IPS-18c (cell line): Measurements from ENCODE around the gene HACD2.
"Not testable (repeated sequence)": the region's sequence is repeated elsewhere in the genome, so short reads cannot be mapped to it uniquely, and the experiment has no call there.

ENCODE experiments used
- H3K4me3 ChIP-seq: 2 replicates; pipeline ENCODE4 v1.7.0; 2013; ENCODE audit warnings: low read depth, mild to moderate bottlenecking, low read length, moderate library complexity; ENCODE audit not compliant: insufficient read depth
- H3K9me3 ChIP-seq: one replicate; pipeline ENCODE4 v1.6.1; 2013; ENCODE audit warnings: mild to moderate bottlenecking, low read length, moderate library complexity; ENCODE audit not compliant: control insufficient read depth, insufficient read depth

HACD2 gene

GRCh38 chr3:123618076-123618708 lies 33.3 kb upstream of the HACD2 start:
- no peak overlapping the region for H3K4me3 ChIP-seq
- H3K9me3 ChIP-seq: no peaks in the 10 kb centered on the region

GRCh38 chr3:123616593-123616992 lies 31.7 kb upstream of the HACD2 start:
- H3K9me3 ChIP-seq: no peaks in the 10 kb centered on the region
- no peak overlapping the region for H3K4me3 ChIP-seq

GRCh38 chr3:123613543-123613942 lies 28.7 kb upstream of the HACD2 start:
- no peaks in the 10 kb centered on the region for H3K9me3 ChIP-seq
- H3K4me3 ChIP-seq: no peak overlapping the region

DNA sequence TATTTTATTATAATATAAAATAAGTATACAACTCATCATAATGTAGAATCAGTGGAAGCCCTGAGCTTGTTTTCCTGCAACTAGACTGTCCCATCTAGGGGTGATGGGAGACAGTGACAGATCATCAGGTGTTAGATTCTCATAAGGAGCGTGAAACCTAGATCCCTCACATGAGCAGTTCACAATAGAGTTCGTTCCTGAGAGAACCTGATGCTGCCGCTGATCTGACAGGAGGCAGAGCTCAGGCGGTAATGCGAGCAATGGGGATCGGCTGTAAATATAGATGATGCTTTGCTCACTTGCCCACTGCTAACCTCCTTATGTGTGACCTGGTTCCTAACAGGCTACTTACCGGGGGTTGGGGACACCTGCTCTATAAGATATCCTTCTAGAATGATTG lies 26.8 kb upstream of the HACD2 start:
- not testable (repeated sequence) for H3K9me3 ChIP-seq, H3K4me3 ChIP-seq

DNA sequence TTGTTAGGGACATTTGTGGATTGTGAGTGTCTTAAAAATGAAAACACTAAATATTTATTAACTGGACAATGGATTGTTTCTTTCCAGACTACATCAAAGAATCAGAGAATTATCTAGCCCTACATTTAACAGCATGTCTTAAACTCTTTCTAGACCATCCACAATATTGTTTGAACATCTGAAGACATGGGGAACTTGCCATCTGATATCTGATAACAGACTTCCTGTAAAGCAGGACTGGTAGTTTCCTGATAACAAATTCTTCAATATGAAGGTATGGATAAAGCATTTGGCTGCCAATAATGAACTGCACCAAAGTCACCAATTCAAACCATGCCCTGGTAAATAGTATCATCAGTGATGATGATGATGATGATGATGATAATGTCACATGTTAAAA lies 26.2 kb upstream of the HACD2 start:
- H3K4me3 ChIP-seq: no peak overlapping the region
- no peaks in the 10 kb centered on the region for H3K9me3 ChIP-seq

- no peaks in the 10 kb centered on the region for H3K9me3 ChIP-seq
- no peak overlapping the region for H3K4me3 ChIP-seq
Observed at GRCh38 chr3:123610331-123610730, 25.5 kb upstream of the HACD2 start.

GRCh38 chr3:123609063-123609462 lies 24.2 kb upstream of the HACD2 start:
- no peaks in the 10 kb centered on the region for H3K9me3 ChIP-seq
- no peak overlapping the region for H3K4me3 ChIP-seq

DNA sequence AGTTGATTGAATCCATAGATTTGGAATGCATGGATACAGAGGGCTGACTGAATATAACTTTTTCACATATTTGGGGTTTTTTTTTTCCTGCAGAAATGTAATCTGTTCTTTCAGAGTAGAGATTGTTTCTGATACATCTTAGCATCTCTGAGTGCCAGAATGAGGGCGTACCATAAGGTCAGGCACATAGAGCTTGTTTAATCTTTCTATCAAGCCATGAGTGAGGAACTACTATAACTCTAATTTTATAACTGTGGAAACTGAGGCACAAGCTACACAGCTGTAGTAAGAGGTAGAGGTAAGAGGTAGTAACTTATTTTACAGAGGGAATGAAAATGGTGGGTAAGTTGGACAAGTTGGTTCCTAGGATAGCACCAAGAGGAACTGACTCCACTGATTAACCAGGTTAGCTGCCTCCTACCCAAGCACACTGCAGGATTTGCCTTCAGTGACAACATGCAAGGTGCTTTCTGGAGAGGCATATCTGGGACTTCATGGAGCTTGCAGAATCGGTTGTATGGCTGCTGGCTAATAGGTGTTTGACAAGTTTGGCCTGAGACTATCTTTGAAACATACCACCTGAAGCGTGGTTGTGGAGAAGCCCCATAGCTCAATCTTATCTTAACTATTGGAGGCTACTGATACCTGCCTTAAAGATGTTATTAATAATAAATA lies 23.5 kb upstream of the HACD2 start:
- no peak overlapping the region for H3K4me3 ChIP-seq

GRCh38 chr3:123606527-123606926 lies 21.7 kb upstream of the HACD2 start:
- H3K4me3 ChIP-seq: no peak overlapping the region
- no peaks in the 10 kb centered on the region for H3K9me3 ChIP-seq

More for the DNA sequence above, 23.5 kb upstream of the HACD2 start:
- no peaks in the 10 kb centered on the region for H3K9me3 ChIP-seq

DNA sequence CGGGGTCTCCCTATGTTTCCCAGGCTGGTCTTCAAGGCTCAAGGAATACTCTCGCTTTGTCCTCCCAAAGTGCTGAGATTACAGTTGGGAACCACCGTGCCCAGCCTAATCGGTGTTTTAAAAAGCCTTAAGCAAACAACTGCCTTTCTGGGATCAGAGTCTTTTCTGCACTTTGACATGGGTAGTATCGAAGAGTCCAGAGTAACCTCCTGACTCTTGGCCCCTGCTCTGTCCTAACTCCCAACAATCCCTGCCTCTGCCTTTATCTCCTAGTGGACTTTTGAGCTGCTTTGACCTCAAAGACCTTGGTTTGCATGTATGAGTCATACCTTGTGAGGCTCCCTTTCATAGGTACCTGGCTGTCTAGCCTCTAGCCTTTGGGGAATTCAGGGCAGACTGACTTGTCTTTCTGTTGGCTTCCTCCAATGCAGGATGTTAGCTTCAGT lies 21.0 kb upstream of the HACD2 start:
- Histone ChIP-seq H3K4me3 (no peak overlapping the region), H3K9me3 (no peaks in the 10 kb centered on the region)

GRCh38 chr3:123603153-123603552 lies 18.3 kb upstream of the HACD2 start:
- not testable (repeated sequence) for H3K4me3 ChIP-seq, H3K9me3 ChIP-seq

DNA sequence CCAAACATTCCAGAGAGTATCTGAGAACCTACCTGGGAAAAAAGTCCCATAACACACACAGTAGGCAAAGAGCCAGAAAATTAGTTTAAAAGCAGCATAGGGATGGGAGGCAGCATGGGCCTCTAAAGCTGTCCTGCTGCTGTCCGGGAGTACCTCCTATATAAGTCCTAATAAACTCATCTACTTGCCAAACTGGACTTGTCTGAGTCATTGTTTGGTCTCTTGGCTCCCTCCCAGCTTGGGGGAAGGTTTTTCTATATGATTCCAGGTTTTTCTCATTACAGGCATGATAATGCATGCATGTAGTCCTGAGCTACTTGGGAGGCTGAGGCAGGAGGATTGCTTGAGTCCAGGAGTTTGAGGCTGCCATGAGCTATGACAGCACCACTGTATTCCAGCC lies 17.5 kb upstream of the HACD2 start:
- Histone ChIP-seq H3K9me3 (no peaks in the 10 kb centered on the region), H3K4me3 (no peak overlapping the region)

DNA sequence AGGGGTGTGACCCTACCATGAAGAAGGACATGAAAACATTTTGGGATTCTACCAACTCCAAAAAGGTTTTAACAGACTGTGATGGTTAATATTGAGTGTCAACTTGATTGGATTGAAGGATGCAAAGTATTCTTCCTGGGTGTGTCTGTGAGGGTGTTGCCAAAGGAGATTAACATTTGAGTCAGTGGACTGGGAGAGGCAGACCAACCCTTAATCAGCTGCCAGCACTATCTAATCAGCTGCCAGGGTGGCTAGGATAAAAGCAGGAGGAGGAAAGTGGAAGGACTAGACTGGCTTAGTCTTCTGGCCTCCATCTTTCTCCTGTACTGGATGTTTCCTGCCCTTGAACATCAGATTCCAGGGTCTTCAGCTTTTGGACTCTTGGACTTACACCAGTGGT lies 16.0 kb upstream of the HACD2 start:
- H3K4me3 ChIP-seq, H3K9me3 ChIP-seq: not testable (repeated sequence)

- H3K9me3 ChIP-seq: no peaks in the 10 kb centered on the region
- no peak overlapping the region for H3K4me3 ChIP-seq
Observed at GRCh38 chr3:123597561-123597960, 12.7 kb upstream of the HACD2 start.

DNA sequence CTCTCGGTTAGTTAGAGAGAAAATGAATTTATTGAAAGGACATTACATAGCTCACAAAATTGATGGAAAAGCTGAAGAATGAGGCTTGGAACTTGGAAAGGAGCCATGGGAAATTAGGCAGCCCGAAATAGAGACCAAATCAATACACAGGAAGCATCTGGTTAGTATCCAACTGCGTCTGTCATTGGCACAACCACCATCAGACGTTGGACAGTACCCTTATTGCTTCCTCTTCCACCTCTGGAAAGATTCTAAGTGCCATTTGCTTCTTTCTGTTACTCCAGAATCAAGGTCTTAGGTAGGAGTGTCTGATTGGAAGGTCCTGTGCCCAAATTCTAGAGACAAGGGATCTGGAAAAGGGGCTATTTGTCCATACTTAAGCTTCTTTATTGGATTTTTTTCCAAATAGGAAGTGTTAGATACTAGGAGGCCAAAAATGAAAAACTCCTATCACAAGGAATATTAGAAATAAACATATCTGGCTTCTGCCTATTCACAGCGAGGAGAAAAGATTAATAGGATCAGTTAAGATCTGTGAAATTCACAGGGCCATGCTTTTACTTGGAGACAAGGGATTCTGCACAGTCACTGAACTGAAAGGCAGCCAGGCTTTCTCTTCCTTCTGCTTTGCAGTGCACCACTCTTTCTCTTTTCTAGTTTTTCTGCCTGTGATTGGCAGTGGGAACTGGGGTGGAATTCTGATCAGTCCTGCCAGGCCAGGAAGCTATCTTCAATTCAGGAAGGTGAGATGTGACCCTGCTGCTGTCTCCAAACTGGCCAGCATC lies 10.7 kb upstream of the HACD2 start:
- Histone ChIP-seq H3K9me3 (peaks cover 6% of the 10 kb centered on the region), H3K4me3 (no peak overlapping the region)

GRCh38 chr3:123593381-123593780 lies 8.5 kb upstream of the HACD2 start:
- no peak overlapping the region for H3K4me3 ChIP-seq
- peaks cover 10% of the 10 kb centered on the region for H3K9me3 ChIP-seq

DNA sequence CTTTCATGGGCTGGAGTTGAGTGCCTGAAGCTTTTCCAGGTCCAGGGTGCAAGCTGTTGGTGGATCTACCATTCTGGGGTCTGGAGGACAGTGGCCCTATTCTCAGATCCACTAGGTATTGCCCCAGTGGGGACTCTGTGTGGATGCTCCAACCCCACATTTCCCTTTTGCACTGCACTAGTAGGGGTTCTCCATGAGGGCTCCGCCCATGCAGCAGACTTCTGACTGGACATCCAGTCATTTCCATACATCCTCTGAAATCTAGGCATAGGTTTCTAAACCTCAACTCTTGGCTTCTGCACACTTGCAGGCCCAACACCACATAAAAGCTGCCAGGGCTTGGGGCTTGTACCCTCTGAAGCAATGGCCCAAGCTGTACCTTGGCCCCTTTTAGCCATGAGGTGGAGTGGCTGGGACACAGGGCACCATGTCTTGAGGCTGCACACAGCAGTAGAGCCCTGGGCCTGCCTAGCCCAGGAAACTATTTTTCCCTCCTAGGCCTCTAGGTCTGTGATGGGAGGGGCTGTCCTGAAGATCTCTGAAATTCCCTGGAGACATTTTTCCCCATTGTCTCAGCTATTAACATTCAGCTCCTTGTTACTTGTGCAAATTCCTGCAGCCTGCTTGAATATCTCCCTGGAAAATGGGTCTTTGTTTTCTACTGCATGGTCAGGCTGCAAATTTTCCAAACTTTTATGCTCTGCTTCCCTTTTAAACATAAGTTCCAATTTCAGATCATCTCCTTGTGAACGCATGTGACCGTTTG lies 6.0 kb upstream of the HACD2 start:
- Histone ChIP-seq H3K9me3 (peaks cover 10% of the 10 kb centered on the region), H3K4me3 (no peak overlapping the region)
